ENCODE data around the gene RAB10. TPM values are rescaled to one million over a fixed set of nuclear protein-coding genes. Genes with fewer than 3 reads are reported as not detected.

Gene RAB10
- total and polyA plus RNA-seq, 2 of the 13 experiments (the other 11 are each of a cell fraction or from before 2014, with no cell fraction given) = 48.2 to 120 TPM

DNA sequence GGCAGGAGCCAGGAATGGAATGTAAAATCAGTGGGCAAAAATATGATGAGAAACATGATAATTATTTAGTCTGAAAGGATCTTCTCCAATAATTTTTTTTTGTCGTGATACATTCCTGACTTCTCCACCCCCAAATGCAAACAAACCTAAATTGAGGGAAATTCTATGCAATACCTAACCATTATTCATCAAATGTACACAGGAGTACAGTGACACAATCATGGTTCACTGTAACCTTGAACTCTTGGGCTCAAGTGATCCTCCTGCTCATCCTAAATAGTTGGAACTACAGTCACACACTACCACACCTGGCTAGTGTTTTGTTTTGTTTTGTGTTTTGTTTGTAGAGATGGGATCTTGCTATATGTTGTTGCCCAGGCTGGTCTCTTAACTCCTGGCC lies 46.5 kb downstream of the RAB10 start (continued):
- TF ChIP-seq, protein P1, sequence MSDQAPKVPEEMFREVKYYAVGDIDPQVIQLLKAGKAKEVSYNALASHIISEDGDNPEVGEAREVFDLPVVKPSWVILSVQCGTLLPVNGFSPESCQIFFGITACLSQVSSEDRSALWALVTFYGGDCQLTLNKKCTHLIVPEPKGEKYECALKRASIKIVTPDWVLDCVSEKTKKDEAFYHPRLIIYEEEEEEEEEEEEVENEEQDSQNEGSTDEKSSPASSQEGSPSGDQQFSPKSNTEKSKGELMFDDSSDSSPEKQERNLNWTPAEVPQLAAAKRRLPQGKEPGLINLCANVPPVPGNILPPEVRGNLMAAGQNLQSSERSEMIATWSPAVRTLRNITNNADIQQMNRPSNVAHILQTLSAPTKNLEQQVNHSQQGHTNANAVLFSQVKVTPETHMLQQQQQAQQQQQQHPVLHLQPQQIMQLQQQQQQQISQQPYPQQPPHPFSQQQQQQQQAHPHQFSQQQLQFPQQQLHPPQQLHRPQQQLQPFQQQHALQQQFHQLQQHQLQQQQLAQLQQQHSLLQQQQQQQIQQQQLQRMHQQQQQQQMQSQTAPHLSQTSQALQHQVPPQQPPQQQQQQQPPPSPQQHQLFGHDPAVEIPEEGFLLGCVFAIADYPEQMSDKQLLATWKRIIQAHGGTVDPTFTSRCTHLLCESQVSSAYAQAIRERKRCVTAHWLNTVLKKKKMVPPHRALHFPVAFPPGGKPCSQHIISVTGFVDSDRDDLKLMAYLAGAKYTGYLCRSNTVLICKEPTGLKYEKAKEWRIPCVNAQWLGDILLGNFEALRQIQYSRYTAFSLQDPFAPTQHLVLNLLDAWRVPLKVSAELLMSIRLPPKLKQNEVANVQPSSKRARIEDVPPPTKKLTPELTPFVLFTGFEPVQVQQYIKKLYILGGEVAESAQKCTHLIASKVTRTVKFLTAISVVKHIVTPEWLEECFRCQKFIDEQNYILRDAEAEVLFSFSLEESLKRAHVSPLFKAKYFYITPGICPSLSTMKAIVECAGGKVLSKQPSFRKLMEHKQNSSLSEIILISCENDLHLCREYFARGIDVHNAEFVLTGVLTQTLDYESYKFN (CRISPR knock-in tag; conservative IDR thresholded peaks at IDR 0.05) = peak; percentile 70
- TF ChIP-seq RCOR2 (CRISPR knock-in tag; IDR thresholded peaks at IDR 0.05) = peak; percentile 66
- TF ChIP-seq, protein P2, sequence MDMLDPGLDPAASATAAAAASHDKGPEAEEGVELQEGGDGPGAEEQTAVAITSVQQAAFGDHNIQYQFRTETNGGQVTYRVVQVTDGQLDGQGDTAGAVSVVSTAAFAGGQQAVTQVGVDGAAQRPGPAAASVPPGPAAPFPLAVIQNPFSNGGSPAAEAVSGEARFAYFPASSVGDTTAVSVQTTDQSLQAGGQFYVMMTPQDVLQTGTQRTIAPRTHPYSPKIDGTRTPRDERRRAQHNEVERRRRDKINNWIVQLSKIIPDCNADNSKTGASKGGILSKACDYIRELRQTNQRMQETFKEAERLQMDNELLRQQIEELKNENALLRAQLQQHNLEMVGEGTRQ (IDR thresholded peaks at IDR 0.05; ENCODE audit: low read depth, low read length) = no peak
- TF ChIP-seq, protein P2 (CRISPR knock-in tag; IDR thresholded peaks at IDR 0.05; ENCODE audit: borderline replicate concordance) = no peak
- TF ChIP-seq, protein P3, sequence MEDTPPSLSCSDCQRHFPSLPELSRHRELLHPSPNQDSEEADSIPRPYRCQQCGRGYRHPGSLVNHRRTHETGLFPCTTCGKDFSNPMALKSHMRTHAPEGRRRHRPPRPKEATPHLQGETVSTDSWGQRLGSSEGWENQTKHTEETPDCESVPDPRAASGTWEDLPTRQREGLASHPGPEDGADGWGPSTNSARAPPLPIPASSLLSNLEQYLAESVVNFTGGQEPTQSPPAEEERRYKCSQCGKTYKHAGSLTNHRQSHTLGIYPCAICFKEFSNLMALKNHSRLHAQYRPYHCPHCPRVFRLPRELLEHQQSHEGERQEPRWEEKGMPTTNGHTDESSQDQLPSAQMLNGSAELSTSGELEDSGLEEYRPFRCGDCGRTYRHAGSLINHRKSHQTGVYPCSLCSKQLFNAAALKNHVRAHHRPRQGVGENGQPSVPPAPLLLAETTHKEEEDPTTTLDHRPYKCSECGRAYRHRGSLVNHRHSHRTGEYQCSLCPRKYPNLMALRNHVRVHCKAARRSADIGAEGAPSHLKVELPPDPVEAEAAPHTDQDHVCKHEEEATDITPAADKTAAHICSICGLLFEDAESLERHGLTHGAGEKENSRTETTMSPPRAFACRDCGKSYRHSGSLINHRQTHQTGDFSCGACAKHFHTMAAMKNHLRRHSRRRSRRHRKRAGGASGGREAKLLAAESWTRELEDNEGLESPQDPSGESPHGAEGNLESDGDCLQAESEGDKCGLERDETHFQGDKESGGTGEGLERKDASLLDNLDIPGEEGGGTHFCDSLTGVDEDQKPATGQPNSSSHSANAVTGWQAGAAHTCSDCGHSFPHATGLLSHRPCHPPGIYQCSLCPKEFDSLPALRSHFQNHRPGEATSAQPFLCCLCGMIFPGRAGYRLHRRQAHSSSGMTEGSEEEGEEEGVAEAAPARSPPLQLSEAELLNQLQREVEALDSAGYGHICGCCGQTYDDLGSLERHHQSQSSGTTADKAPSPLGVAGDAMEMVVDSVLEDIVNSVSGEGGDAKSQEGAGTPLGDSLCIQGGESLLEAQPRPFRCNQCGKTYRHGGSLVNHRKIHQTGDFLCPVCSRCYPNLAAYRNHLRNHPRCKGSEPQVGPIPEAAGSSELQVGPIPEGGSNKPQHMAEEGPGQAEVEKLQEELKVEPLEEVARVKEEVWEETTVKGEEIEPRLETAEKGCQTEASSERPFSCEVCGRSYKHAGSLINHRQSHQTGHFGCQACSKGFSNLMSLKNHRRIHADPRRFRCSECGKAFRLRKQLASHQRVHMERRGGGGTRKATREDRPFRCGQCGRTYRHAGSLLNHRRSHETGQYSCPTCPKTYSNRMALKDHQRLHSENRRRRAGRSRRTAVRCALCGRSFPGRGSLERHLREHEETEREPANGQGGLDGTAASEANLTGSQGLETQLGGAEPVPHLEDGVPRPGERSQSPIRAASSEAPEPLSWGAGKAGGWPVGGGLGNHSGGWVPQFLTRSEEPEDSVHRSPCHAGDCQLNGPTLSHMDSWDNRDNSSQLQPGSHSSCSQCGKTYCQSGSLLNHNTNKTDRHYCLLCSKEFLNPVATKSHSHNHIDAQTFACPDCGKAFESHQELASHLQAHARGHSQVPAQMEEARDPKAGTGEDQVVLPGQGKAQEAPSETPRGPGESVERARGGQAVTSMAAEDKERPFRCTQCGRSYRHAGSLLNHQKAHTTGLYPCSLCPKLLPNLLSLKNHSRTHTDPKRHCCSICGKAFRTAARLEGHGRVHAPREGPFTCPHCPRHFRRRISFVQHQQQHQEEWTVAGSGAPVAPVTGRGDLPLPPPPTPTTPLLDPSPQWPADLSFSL (CRISPR knock-in tag; IDR thresholded peaks at IDR 0.05) = peak; percentile 67; the same call in 1 of the 2 replicates
- peak; percentile 96 for TF ChIP-seq FOSL2 (CRISPR knock-in tag; IDR thresholded peaks at IDR 0.05)
- TF ChIP-seq FOXP1 (IDR thresholded peaks at IDR 0.05) = peak; percentile 51; the same call in 1 of the 2 replicates
- TF ChIP-seq FOXP1 (CRISPR knock-in tag; IDR thresholded peaks at IDR 0.05) = peak; percentile 85
- TF ChIP-seq RARA (CRISPR knock-in tag; IDR thresholded peaks at IDR 0.05) = peak; percentile 99
- peak; percentile 89 for TF ChIP-seq RBM22 (optimal IDR thresholded peaks at IDR 0.05; ENCODE audit: low read length)
- TF ChIP-seq FOXK1 (CRISPR knock-in tag; IDR thresholded peaks at IDR 0.05; ENCODE audit: borderline replicate concordance, low read depth) = peak; percentile 77; the same call in 1 of the 2 replicates
- peak; percentile 50; the same call in 1 of the 2 replicates for TF ChIP-seq FOXO1 (CRISPR knock-in tag; IDR thresholded peaks at IDR 0.05)
- peak; percentile 78; the same call in 1 of the 2 replicates for TF ChIP-seq ZNF792 (CRISPR knock-in tag; IDR thresholded peaks at IDR 0.05)
- TF ChIP-seq, protein P4, sequence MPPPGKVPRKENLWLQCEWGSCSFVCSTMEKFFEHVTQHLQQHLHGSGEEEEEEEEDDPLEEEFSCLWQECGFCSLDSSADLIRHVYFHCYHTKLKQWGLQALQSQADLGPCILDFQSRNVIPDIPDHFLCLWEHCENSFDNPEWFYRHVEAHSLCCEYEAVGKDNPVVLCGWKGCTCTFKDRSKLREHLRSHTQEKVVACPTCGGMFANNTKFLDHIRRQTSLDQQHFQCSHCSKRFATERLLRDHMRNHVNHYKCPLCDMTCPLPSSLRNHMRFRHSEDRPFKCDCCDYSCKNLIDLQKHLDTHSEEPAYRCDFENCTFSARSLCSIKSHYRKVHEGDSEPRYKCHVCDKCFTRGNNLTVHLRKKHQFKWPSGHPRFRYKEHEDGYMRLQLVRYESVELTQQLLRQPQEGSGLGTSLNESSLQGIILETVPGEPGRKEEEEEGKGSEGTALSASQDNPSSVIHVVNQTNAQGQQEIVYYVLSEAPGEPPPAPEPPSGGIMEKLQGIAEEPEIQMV (CRISPR knock-in tag; IDR thresholded peaks at IDR 0.05; ENCODE audit: low read depth) = no peak
- 0 out of 2 replicates have a peak, but pooled peaks have one; percentile 20 for TF ChIP-seq FOXK2 (IDR thresholded peaks at IDR 0.05)
- peak; percentile 49 for TF ChIP-seq ATF7 (IDR thresholded peaks at IDR 0.05)
- TF ChIP-seq ATF7 (CRISPR knock-in tag; IDR thresholded peaks at IDR 0.05) = no peak

All from HepG2 (cell line).